DOHH2 (cell line): ENCODE measurements around the gene FCN2.

Source experiments
- H3F3A ChIP-seq: fragments of 200-600 bp; sonication (generic), shearing (Covaris generic); 2 replicates; pipeline ENCODE4 v1.6.0; 2016; ENCODE audit warnings: antibody characterized with exemption, mild to moderate bottlenecking; ENCODE audit not compliant: control insufficient read depth, insufficient read depth
- H3K27ac ChIP-seq: fragments of 200-600 bp; sonication (generic); 2 replicates; pipeline ENCODE4 v1.5.1; 2014; ENCODE audit warnings: low read depth, mild to moderate bottlenecking, low read length, moderate library complexity
- H3K27me3 ChIP-seq: fragments of 200-600 bp; sonication (generic); 2 replicates; pipeline ENCODE4 v1.6.1; 2014; ENCODE audit warnings: mild to moderate bottlenecking, low read length, mixed read lengths; ENCODE audit not compliant: control insufficient read depth
- H3K36me3 ChIP-seq: fragments of 200-600 bp; sonication (generic); 2 replicates; pipeline ENCODE4 v1.6.1; 2014; ENCODE audit warnings: mild to moderate bottlenecking, low read length, moderate library complexity, mixed read lengths; ENCODE audit not compliant: control insufficient read depth
- H3K4me1 ChIP-seq: fragments of 200-600 bp; sonication (generic); 2 replicates; pipeline ENCODE4 v1.6.1; 2014; ENCODE audit warnings: mild to moderate bottlenecking, low read length, mixed read lengths; ENCODE audit not compliant: control insufficient read depth
- H3K4me2 ChIP-seq: fragments of 200-600 bp; sonication (generic); 2 replicates; pipeline ENCODE4 v1.6.0; 2014; ENCODE audit warnings: mild to moderate bottlenecking, low read length, moderate library complexity
- H3K4me3 ChIP-seq: fragments of 200-600 bp; sonication (generic); 2 replicates; pipeline ENCODE4 v1.5.1; 2014; ENCODE audit warnings: mild to moderate bottlenecking, low read length, mixed read lengths
- H3K79me2 ChIP-seq: fragments of 200-600 bp; sonication (generic); 2 replicates; pipeline ENCODE4 v1.6.1; 2014; ENCODE audit warnings: mild to moderate bottlenecking, low read length, mixed read lengths; ENCODE audit not compliant: control insufficient read depth
- H3K9me2 ChIP-seq: fragments of 200-600 bp; sonication (generic); replicated peaks from 2 replicates; pipeline ENCODE4 v1.6.1; 2014; ENCODE audit warnings: mild to moderate bottlenecking, low read length, mixed read lengths; ENCODE audit not compliant: control insufficient read depth
- H3K9me3 ChIP-seq: fragments of 200-600 bp; sonication (generic); 2 replicates; pipeline ENCODE4 v1.6.1; 2014; ENCODE audit warnings: antibody characterized with exemption, low read length, mixed read lengths; ENCODE audit not compliant: control insufficient read depth, insufficient read depth
- H4K20me1 ChIP-seq: fragments of 200-600 bp; sonication (generic); 2 replicates; pipeline ENCODE4 v1.6.0; 2014; ENCODE audit warnings: low read depth, mild to moderate bottlenecking, antibody characterized with exemption, low read length, moderate library complexity; ENCODE audit not compliant: control insufficient read depth, insufficient read depth
- EZH2phosphoT487 ChIP-seq: fragments of 200-600 bp; sonication (generic); IDR thresholded peaks from 2 replicates; pipeline ENCODE4 v1.6.1; 2017; ENCODE audit warnings: borderline replicate concordance, mild to moderate bottlenecking, antibody characterized with exemption, low read length, moderate library complexity, mixed read lengths
- TF ChIP-seq, protein P1 (sequence below): fragments of 200-600 bp; sonication (generic); IDR thresholded peaks from one replicate; pipeline ENCODE4 v1.5.1; 2014; ENCODE audit warnings: antibody characterized with exemption, mild to moderate bottlenecking, low read depth, low read length; ENCODE audit not compliant: poor library complexity, severe bottlenecking

The FCN2 gene

DNA sequence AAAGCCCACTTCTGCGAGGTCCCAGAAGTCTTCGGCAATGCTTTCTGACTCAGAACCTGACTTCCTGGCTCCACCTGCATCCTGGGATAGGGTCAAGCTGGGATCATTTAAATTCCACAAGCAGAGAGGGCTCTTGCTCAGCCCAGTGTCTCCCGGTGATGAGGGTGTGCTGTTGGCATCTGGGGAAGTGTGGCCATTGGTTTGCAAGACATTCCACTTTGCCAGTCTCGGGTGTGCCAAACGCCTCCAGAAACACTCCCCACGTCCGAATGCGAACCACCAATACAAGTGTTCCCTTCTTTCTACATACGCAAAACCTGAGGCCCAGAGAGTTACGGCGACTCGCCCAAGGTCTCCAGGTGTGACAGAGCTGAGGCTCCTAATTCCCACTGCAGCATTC is 43.1 kb upstream of the FCN2 start:
- TF ChIP-seq, protein P1, sequence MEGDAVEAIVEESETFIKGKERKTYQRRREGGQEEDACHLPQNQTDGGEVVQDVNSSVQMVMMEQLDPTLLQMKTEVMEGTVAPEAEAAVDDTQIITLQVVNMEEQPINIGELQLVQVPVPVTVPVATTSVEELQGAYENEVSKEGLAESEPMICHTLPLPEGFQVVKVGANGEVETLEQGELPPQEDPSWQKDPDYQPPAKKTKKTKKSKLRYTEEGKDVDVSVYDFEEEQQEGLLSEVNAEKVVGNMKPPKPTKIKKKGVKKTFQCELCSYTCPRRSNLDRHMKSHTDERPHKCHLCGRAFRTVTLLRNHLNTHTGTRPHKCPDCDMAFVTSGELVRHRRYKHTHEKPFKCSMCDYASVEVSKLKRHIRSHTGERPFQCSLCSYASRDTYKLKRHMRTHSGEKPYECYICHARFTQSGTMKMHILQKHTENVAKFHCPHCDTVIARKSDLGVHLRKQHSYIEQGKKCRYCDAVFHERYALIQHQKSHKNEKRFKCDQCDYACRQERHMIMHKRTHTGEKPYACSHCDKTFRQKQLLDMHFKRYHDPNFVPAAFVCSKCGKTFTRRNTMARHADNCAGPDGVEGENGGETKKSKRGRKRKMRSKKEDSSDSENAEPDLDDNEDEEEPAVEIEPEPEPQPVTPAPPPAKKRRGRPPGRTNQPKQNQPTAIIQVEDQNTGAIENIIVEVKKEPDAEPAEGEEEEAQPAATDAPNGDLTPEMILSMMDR: no peak
- TF ChIP-seq EZH2phosphoT487: no peak
- Histone ChIP-seq H3K9me2 (no peaks in the 10 kb centered on the region), H3K27ac (no peak overlapping the region), H3K36me3 (no peaks in the 10 kb centered on the region), H3K27me3 (no peaks in the 10 kb centered on the region), H3F3A (no peaks in the 10 kb centered on the region), H3K4me1 (no peaks in the 10 kb centered on the region), H4K20me1 (no peaks in the 10 kb centered on the region), H3K9me3 (no peaks in the 10 kb centered on the region), H3K4me3 (no peak overlapping the region), H3K4me2 (no peak overlapping the region), H3K79me2 (no peaks in the 10 kb centered on the region)

DNA sequence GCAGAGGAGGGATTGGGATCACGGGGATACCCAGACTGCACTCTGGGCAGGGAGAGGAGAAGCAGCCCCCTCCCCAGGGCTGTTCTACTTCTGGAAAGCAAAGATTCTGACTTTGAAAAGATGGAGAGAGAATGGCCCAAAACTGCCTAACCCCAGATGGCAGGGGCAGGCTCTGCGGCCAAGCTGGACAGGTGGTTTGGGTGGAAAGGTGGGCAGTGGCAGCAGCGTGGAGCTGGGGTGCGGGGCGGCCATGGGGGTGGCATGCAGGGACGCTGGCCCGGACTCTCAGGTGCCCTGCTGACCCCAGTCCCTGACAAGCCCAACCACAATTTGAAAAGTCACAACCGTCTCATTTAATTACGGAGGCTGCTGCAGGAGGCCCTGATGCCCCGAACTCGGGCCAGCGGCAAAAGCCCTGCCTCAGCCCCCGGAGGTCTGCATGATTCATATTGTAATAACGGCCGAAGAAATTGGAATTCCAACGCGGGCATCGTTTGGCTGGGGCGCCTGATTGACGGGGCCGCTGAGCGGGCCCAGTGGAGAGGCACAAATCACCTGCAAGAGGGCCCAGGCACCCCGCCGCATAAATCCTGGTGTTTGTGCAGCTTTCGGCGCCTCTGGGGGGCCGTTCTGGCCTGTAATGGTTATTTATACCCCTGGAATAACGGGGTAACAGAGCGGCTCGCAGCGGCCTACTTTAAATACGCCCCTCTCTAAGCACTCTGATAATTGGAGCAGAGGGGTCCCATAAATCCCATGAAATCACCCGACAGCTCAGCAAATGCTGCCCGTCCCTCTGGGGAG is 41.8 kb upstream of the FCN2 start:
- Histone ChIP-seq H4K20me1 (no peaks in the 10 kb centered on the region), H3F3A (no peaks in the 10 kb centered on the region), H3K9me3 (no peaks in the 10 kb centered on the region), H3K4me2 (no peak overlapping the region), H3K79me2 (no peaks in the 10 kb centered on the region), H3K9me2 (no peaks in the 10 kb centered on the region), H3K36me3 (no peaks in the 10 kb centered on the region), H3K27me3 (no peaks in the 10 kb centered on the region), H3K27ac (no peak overlapping the region), H3K4me1 (no peaks in the 10 kb centered on the region), H3K4me3 (no peak overlapping the region)
- TF ChIP-seq, protein P1: no peak
- no peak for TF ChIP-seq EZH2phosphoT487

DNA sequence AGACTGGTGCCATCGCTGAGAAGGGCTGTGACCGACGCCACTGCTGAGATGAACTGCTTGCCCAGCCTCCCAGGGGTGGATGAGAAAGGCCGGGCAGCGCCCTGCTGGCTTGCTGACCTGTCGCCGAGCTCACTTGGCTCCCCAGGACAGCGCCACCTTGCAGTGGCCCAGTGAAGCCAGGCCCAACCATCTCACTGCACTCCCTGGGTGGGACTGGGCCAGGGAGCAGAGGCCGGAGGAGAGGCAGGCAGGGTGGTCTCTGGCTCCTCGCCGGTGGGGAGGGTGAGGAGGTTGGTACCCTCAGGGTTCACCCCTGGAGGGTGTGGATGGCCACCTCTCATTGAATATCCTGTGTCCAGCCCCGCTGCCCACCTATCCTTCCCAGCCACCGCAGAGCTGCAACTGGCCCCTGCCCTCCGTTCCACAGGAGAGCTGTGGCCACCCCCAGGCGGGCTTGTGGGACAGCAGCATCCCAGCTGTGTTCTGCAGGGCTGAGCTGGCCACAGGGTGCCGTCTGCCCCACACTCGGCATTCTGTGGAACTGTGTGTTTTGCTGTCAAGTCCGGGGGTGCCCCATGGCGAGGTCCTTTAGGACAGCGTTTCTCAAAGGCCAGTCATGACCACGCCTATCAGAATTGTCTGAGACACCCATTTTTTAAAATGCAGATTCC is 41.0 kb upstream of the FCN2 start:
- Histone ChIP-seq H3K79me2 (no peaks in the 10 kb centered on the region), H3K4me2 (no peak overlapping the region), H3K9me2 (no peaks in the 10 kb centered on the region), H3F3A (no peaks in the 10 kb centered on the region), H3K9me3 (no peaks in the 10 kb centered on the region), H3K27me3 (no peaks in the 10 kb centered on the region), H4K20me1 (no peaks in the 10 kb centered on the region), H3K4me3 (no peak overlapping the region), H3K36me3 (no peaks in the 10 kb centered on the region), H3K27ac (no peak overlapping the region), H3K4me1 (no peaks in the 10 kb centered on the region)
- TF ChIP-seq EZH2phosphoT487: no peak
- TF ChIP-seq, protein P1: no peak
